SK-N-MC (cell line): ENCODE data around the gene RIOK3.

Experiments used
- EZH2 ChIP-seq: fragments of 200-600 bp; sonication (generic); IDR thresholded peaks from one replicate; pipeline ENCODE4 v1.6.1; 2017; ENCODE audit warnings: antibody characterized with exemption
- FOXP2 ChIP-seq: optimal IDR thresholded peaks from 2 replicates; pipeline ENCODE3; 2011; ENCODE audit warnings: mild to moderate bottlenecking, moderate library complexity; ENCODE audit not compliant: insufficient read depth; ENCODE audit errors: extremely low read length, control extremely low read depth

GRCh38 chr18:23452728-23453679 lies at the start of gene RIOK3:
- TF ChIP-seq EZH2: no peak
- no peak for TF ChIP-seq FOXP2
